RWPE2 (cell line): Measurements from ENCODE around the gene SPEG.
A peak's percentile ranks its signal among the peaks of the same experiment; 100 is the strongest.

Experiments used
- ATAC-seq: fragments of 200-7000 bp; cut with Tn5 transposase; 3 replicates; pipeline ENCODE4 v1.9.1; 2021; ENCODE audit warnings: low read depth
- DNase-seq: peaks from one replicate; pipeline ENCODE4 v3.0.0-alpha.2; 2020; ENCODE audit warnings: low spot score
- H3K27ac ChIP-seq: fragments of 450-650 bp; 2 replicates; pipeline ENCODE4 v1.5.1; 2017; ENCODE audit warnings: mild to moderate bottlenecking; ENCODE audit not compliant: poor library complexity, severe bottlenecking
- H3K27me3 ChIP-seq: fragments of 250-450 bp; sonication (Bioruptor Pico); 2 replicates; pipeline ENCODE4 v1.5.1; 2021; ENCODE audit warnings: mild to moderate bottlenecking, moderate library complexity; ENCODE audit not compliant: insufficient read depth, poor library complexity, severe bottlenecking
- H3K36me3 ChIP-seq: fragments of 250-450 bp; sonication (Bioruptor Pico); 2 replicates; pipeline ENCODE4 v1.5.1; 2020; ENCODE audit warnings: low read depth, mild to moderate bottlenecking, moderate library complexity
- H3K4me1 ChIP-seq: fragments of 250-450 bp; sonication (Bioruptor Pico); 2 replicates; pipeline ENCODE4 v1.5.1; 2021; ENCODE audit warnings: mild to moderate bottlenecking, moderate library complexity; ENCODE audit not compliant: insufficient read depth, poor library complexity, severe bottlenecking
- H3K4me3 ChIP-seq: fragments of 250-450 bp; sonication (Bioruptor Pico); 2 replicates; pipeline ENCODE4 v1.5.1; 2021; ENCODE audit warnings: mild to moderate bottlenecking, moderate library complexity; ENCODE audit not compliant: severe bottlenecking
- H3K9me3 ChIP-seq: fragments of 250-450 bp; sonication (Bioruptor Pico); 2 replicates; pipeline ENCODE4 v1.5.1; 2021; ENCODE audit warnings: mild to moderate bottlenecking, moderate library complexity; ENCODE audit not compliant: severe bottlenecking
- CTCF ChIP-seq: fragments of 450-650 bp; IDR thresholded peaks from one replicate; pipeline ENCODE4 v1.5.1; 2017; ENCODE audit warnings: mild to moderate bottlenecking, moderate library complexity; ENCODE audit not compliant: poor library complexity, severe bottlenecking

Gene SPEG

GRCh38 chr2:219521066-219521880 is 86.6 kb downstream of the SPEG start:
- Histone ChIP-seq H3K36me3 (no peaks in the 10 kb centered on the region), H3K9me3 (no peaks in the 10 kb centered on the region), H3K4me1 (peaks cover 4% of the 10 kb centered on the region), H3K27me3 (peaks cover 4% of the 10 kb centered on the region), H3K4me3 (no peak overlapping the region), H3K27ac (no peak overlapping the region)
- peak; percentile 49 for TF ChIP-seq CTCF
- ATAC-seq (peak; percentile 47; the same call in 2 of the 3 replicates), DNase-seq (no peak)

GRCh38 chr2:219522111-219523030 is 87.7 kb downstream of the SPEG start:
- Histone ChIP-seq H3K36me3 (no peaks in the 10 kb centered on the region), H3K4me3 (no peak overlapping the region), H3K9me3 (no peaks in the 10 kb centered on the region), H3K27me3 (peaks cover 2% of the 10 kb centered on the region), H3K27ac (no peak overlapping the region), H3K4me1 (peaks cover 4% of the 10 kb centered on the region)
- no peak for TF ChIP-seq CTCF
- peak; percentile 67 for ATAC-seq
- DNase-seq: no peak

- TF ChIP-seq CTCF: no peak
- H3K27ac ChIP-seq: no peak overlapping the region
- H3K4me3 ChIP-seq: no peak overlapping the region
- ATAC-seq: no peak
- H3K4me1 ChIP-seq: peaks cover 4% of the 10 kb centered on the region
- peaks cover 9% of the 10 kb centered on the region for H3K27me3 ChIP-seq
- no peaks in the 10 kb centered on the region for H3K9me3 ChIP-seq
- no peak for DNase-seq
- no peaks in the 10 kb centered on the region for H3K36me3 ChIP-seq
Observed at GRCh38 chr2:219523031-219523671, 88.5 kb downstream of the SPEG start.

- Histone ChIP-seq H3K9me3 (no peaks in the 10 kb centered on the region), H3K27ac (no peak overlapping the region)
- no peak for TF ChIP-seq CTCF
Observed at GRCh38 chr2:219524817-219525216, 90.2 kb downstream of the SPEG start.

More at GRCh38 chr2:219524817-219525216, 90.2 kb downstream of the SPEG start:
- peaks cover 19% of the 10 kb centered on the region for H3K27me3 ChIP-seq
- ATAC-seq (no peak), DNase-seq (no peak)
- H3K4me3 ChIP-seq: no peak overlapping the region
- no peaks in the 10 kb centered on the region for H3K36me3 ChIP-seq
- peaks cover 4% of the 10 kb centered on the region for H3K4me1 ChIP-seq
